Measurements from ENCODE around the gene MRPL58.

- TF ChIP-seq, protein P1, sequence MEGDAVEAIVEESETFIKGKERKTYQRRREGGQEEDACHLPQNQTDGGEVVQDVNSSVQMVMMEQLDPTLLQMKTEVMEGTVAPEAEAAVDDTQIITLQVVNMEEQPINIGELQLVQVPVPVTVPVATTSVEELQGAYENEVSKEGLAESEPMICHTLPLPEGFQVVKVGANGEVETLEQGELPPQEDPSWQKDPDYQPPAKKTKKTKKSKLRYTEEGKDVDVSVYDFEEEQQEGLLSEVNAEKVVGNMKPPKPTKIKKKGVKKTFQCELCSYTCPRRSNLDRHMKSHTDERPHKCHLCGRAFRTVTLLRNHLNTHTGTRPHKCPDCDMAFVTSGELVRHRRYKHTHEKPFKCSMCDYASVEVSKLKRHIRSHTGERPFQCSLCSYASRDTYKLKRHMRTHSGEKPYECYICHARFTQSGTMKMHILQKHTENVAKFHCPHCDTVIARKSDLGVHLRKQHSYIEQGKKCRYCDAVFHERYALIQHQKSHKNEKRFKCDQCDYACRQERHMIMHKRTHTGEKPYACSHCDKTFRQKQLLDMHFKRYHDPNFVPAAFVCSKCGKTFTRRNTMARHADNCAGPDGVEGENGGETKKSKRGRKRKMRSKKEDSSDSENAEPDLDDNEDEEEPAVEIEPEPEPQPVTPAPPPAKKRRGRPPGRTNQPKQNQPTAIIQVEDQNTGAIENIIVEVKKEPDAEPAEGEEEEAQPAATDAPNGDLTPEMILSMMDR (tag by site-specific recombination; IDR thresholded peaks at IDR 0.05) = no peak
- no peak for TF ChIP-seq TRIM28 (IDR thresholded peaks at IDR 0.05; ENCODE audit: borderline replicate concordance, low read length)
These were observed 44.1 kb upstream of the MRPL58 start for GRCh38 chr17:74968361-74968780.
